ENCODE data around the gene ARL8B. TPM values are rescaled to one million over a fixed set of nuclear protein-coding genes. Genes with fewer than 3 reads are reported as not detected.
A peak's percentile ranks its signal among the peaks of the same experiment; 100 is the strongest.

Gene ARL8B
- total and polyA plus RNA-seq, 10 of the 15 experiments (the other 5 are each of a cell fraction or from before 2014, with no cell fraction given): 22.0 to 80.6 (median 43.7) TPM

DNA sequence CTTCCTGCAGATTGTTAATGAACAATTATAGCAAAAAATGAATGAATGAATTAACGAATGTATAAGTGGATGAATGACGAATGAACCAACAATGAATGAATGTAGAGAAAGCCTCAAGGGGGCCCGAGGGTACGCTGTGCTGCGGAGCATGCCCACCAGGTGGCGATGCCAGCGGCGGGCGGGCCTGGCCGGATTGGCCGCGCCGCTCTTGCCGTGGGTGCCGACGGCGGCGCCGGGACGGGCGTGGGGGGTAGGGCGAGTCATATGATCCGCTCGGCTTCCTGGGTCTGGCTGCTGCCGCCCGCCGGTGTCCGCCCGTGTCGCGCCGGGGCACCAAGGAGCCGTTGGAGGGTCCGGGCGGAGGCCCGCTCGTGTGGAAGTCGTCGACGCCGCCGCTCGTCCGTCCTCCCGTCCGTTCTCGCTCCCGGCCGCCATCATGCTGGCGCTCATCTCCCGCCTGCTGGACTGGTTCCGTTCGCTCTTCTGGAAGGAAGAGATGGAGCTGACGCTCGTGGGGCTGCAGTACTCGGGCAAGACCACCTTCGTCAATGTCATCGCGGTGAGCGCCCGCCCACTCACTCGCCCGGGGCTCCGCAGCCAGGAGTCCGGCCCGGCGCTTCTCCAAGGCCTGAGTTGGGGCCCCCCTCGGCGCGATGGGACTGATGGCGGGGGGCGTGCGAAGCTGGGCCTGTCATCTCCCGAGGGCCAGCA lies at the start of gene ARL8B (continued):
- TF ChIP-seq SIX5 (IDR thresholded peaks at IDR 0.05; ENCODE audit: low read depth, low read length, severe bottlenecking) (peak; percentile 53), ETV6 (conservative IDR thresholded peaks at IDR 0.05 in 1 of 2, IDR thresholded peaks at IDR 0.05 in 1 of 2; ENCODE audit: borderline replicate concordance in 1 of 2, low read depth in 1 of 2) (no peak; a peak in 1 of 4 replicates), KAT2A (conservative IDR thresholded peaks at IDR 0.05; ENCODE audit: control insufficient read depth, low read depth, low read length) (no peak), YBX1 (IDR thresholded peaks at IDR 0.05) (no peak), CREM (IDR thresholded peaks at IDR 0.05; ENCODE audit: low read depth) (peak; percentile 70), RUNX3 (IDR thresholded peaks at IDR 0.05; ENCODE audit: low read length) (peak; percentile 64), RAD51 (IDR thresholded peaks at IDR 0.05) (no peak), NFIC (IDR thresholded peaks at IDR 0.05; ENCODE audit: low read depth, low read length) (no peak), TARDBP (IDR thresholded peaks at IDR 0.05; ENCODE audit: borderline replicate concordance) (no peak), MTA3 (IDR thresholded peaks at IDR 0.05; ENCODE audit: borderline replicate concordance, low read length) (no peak), IRF4 (IDR thresholded peaks at IDR 0.05; ENCODE audit: low read depth, low read length) (0 out of 2 replicates have a peak, but pooled peaks have one; percentile 37), CHD1 (IDR thresholded peaks at IDR 0.05; ENCODE audit: low read depth, low read length) (no peak), SMAD1 (IDR thresholded peaks at IDR 0.05; ENCODE audit: low read depth, partially characterized antibody) (no peak), ZZZ3 (IDR thresholded peaks at IDR 0.05; ENCODE audit: control insufficient read depth, insufficient read length, low read depth) (no peak), HDAC2 (IDR thresholded peaks at IDR 0.05) (no peak), LARP7 (IDR thresholded peaks at IDR 0.05) (peak; percentile 95; the same call in 1 of the 2 replicates), CREB1 (IDR thresholded peaks at IDR 0.05; ENCODE audit: low read depth) (peak; percentile 83; the same call in 1 of the 2 replicates)
- TF ChIP-seq, protein P1, sequence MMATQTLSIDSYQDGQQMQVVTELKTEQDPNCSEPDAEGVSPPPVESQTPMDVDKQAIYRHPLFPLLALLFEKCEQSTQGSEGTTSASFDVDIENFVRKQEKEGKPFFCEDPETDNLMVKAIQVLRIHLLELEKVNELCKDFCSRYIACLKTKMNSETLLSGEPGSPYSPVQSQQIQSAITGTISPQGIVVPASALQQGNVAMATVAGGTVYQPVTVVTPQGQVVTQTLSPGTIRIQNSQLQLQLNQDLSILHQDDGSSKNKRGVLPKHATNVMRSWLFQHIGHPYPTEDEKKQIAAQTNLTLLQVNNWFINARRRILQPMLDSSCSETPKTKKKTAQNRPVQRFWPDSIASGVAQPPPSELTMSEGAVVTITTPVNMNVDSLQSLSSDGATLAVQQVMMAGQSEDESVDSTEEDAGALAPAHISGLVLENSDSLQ (IDR thresholded peaks at IDR 0.05): no peak
- TF ChIP-seq, protein P2, sequence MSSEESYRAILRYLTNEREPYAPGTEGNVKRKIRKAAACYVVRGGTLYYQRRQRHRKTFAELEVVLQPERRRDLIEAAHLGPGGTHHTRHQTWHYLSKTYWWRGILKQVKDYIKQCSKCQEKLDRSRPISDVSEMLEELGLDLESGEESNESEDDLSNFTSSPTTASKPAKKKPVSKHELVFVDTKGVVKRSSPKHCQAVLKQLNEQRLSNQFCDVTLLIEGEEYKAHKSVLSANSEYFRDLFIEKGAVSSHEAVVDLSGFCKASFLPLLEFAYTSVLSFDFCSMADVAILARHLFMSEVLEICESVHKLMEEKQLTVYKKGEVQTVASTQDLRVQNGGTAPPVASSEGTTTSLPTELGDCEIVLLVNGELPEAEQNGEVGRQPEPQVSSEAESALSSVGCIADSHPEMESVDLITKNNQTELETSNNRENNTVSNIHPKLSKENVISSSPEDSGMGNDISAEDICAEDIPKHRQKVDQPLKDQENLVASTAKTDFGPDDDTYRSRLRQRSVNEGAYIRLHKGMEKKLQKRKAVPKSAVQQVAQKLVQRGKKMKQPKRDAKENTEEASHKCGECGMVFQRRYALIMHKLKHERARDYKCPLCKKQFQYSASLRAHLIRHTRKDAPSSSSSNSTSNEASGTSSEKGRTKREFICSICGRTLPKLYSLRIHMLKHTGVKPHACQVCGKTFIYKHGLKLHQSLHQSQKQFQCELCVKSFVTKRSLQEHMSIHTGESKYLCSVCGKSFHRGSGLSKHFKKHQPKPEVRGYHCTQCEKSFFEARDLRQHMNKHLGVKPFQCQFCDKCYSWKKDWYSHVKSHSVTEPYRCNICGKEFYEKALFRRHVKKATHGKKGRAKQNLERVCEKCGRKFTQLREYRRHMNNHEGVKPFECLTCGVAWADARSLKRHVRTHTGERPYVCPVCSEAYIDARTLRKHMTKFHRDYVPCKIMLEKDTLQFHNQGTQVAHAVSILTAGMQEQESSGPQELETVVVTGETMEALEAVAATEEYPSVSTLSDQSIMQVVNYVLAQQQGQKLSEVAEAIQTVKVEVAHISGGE (CRISPR knock-in tag; IDR thresholded peaks at IDR 0.05): no peak
- TF ChIP-seq, protein P3, sequence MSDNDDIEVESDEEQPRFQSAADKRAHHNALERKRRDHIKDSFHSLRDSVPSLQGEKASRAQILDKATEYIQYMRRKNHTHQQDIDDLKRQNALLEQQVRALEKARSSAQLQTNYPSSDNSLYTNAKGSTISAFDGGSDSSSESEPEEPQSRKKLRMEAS (IDR thresholded peaks at IDR 0.05; ENCODE audit: low read depth, low read length): peak; percentile 36; the same call in 1 of the 2 replicates
- TF ChIP-seq, protein P4, sequence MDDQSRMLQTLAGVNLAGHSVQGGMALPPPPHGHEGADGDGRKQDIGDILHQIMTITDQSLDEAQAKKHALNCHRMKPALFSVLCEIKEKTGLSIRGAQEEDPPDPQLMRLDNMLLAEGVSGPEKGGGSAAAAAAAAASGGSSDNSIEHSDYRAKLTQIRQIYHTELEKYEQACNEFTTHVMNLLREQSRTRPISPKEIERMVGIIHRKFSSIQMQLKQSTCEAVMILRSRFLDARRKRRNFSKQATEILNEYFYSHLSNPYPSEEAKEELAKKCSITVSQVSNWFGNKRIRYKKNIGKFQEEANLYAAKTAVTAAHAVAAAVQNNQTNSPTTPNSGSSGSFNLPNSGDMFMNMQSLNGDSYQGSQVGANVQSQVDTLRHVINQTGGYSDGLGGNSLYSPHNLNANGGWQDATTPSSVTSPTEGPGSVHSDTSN (IDR thresholded peaks at IDR 0.05; ENCODE audit: insufficient replicate concordance, low read depth, low read length): peak; percentile 26
- TF ChIP-seq, protein P5, sequence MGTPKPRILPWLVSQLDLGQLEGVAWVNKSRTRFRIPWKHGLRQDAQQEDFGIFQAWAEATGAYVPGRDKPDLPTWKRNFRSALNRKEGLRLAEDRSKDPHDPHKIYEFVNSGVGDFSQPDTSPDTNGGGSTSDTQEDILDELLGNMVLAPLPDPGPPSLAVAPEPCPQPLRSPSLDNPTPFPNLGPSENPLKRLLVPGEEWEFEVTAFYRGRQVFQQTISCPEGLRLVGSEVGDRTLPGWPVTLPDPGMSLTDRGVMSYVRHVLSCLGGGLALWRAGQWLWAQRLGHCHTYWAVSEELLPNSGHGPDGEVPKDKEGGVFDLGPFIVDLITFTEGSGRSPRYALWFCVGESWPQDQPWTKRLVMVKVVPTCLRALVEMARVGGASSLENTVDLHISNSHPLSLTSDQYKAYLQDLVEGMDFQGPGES (IDR thresholded peaks at IDR 0.05): no peak; the same call in 1 of the 2 replicates
- TF ChIP-seq, protein P6, sequence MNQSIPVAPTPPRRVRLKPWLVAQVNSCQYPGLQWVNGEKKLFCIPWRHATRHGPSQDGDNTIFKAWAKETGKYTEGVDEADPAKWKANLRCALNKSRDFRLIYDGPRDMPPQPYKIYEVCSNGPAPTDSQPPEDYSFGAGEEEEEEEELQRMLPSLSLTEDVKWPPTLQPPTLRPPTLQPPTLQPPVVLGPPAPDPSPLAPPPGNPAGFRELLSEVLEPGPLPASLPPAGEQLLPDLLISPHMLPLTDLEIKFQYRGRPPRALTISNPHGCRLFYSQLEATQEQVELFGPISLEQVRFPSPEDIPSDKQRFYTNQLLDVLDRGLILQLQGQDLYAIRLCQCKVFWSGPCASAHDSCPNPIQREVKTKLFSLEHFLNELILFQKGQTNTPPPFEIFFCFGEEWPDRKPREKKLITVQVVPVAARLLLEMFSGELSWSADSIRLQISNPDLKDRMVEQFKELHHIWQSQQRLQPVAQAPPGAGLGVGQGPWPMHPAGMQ (IDR thresholded peaks at IDR 0.05; ENCODE audit: borderline replicate concordance): no peak

Measured in GM12878 (cell line).